CD4-positive, alpha-beta T cell treated with Interleukin-21 for 1 hour (primary cell): ENCODE results near the gene RSRC1.
"Not testable (repeated sequence)": the region's sequence is repeated elsewhere in the genome, so short reads cannot be mapped to it uniquely, and the experiment has no call there.

Experiments
- DNase-seq: peaks from one replicate; pipeline ENCODE4 v3.0.0-alpha.2; 2020

The RSRC1 gene

GRCh38 chr3:158244274-158244673, 134.4 kb downstream of the RSRC1 start:
- DNase-seq = no peak

DNA sequence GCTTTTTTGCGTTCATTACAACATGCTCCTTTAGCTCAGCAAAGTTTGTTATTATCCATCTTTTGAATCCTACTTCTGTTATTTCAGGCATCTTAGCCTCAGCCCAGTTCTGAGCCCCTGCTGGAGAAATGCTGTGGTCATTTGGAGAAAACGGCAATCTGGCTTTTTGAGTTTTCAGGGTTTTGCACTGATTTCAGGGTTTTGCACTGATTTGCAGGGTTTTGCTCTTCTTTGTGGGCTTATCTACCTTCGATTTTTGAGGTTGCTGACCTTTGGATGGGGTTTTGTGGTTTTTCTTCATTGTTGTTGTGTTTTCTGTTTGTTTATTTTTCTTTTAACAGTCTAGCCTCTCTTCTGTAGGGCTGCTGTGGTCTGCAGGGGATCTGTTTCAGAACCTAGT, 137.4 kb downstream of the RSRC1 start:
- no peak for DNase-seq

GRCh38 chr3:158248261-158248660, 138.4 kb downstream of the RSRC1 start:
- no peak for DNase-seq

DNA sequence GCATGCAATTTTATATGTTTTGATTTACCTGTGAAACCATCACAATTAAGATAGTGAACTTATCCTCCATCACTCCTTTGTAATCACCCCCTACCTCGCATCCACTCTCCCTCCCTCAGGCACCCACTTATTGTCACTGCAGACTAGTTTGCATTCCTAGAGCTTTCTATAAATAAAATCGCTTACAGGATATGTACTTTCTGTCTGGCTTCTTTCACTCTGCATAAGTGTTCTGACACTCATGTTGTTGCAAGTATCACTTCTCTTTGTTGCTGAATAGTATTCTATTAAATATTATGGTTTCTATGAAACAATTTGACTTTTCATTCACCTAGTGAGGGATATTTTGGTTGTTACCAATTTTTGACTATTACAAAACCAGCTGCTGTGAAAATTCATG, 139.3 kb downstream of the RSRC1 start:
- no peak for DNase-seq

GRCh38 chr3:158258619-158259018, 148.7 kb downstream of the RSRC1 start:
- no peak for DNase-seq

- DNase-seq = no peak
Observed at GRCh38 chr3:158260392-158260791, 150.5 kb downstream of the RSRC1 start.

GRCh38 chr3:158261371-158261991, 151.6 kb downstream of the RSRC1 start:
- DNase-seq = no peak

DNA sequence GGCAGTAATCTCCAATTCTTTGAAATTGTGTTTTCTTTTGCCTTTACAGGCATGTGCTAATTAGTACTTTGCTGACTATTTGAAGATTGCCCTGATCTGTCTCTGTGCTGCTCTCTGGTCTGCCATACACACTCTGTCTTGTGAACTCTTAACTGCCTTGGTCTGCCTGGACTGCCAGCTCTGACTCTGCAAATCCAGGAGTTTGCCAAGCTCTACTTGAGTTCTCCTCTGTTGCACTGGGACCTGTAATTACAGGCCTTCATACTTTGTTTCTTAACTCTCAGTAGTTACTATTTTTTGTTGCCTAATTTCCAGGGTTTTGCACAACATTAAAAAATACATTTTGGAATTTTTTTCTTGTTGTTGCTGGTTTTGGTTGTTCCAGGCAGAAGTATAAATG, 155.0 kb downstream of the RSRC1 start:
- no peak for DNase-seq

- no peak for DNase-seq
Observed at GRCh38 chr3:158267015-158267414, 157.1 kb downstream of the RSRC1 start.

- no peak for DNase-seq
Observed at GRCh38 chr3:158269942-158270341, 160.1 kb downstream of the RSRC1 start.

DNA sequence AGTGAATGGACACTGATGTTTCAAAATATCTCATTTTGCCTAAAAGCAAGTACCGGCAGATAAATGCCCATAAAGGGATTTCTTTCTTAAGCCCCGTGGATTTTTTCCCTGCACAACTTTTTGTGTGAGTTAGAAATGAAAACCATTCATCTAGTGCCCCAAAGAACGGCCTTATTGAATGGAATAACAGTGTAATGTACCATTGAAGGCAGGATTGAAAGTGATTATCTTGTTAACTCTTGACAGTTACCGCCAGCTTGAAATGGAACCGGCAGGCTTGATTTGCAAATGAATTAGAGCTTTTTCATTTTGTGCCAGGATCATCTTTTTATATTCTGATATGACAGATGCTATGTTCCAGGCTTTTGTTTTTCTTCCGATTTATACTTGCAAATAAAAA, 162.2 kb downstream of the RSRC1 start:
- no peak for DNase-seq

- DNase-seq = no peak
Observed at GRCh38 chr3:158273656-158274055, 163.8 kb downstream of the RSRC1 start.

DNA sequence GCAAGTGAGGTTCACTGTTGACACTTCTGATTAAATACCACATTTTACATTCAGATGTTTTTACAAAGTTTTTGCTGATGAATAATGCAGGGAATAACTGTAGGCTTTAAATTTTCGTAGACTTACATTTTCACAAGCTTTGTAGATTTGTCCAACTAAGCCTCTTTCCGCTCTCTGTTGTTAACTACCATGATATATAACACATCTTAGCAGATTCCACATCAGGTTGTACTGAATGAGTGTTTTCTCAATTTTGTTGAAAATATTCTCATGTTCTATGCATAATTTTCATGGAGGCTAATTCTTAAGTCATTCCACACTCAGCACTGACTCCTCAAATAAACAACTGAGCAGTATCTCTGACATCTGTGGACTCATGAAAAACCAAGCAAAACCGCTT, 168.3 kb downstream of the RSRC1 start:
- no peak for DNase-seq

DNA sequence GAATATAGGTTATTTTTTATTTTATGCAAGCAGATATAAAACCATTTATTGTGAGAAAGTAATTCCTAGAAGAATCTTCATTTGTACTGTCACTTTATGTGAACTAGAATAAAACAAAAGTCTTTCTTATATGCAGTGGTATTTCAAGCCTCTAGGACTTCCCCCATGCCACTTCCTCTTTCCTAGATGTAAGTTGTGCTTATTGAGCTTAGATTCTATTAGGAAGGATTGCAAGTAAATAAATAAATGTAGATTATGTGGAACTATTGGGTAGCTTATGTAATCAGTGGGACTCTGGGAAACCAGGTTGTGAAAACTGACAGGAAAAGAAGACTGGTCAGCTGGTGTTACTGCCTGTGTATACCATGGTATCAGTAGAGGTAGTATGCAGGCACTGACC, 169.7 kb downstream of the RSRC1 start:
- DNase-seq = no peak

DNA sequence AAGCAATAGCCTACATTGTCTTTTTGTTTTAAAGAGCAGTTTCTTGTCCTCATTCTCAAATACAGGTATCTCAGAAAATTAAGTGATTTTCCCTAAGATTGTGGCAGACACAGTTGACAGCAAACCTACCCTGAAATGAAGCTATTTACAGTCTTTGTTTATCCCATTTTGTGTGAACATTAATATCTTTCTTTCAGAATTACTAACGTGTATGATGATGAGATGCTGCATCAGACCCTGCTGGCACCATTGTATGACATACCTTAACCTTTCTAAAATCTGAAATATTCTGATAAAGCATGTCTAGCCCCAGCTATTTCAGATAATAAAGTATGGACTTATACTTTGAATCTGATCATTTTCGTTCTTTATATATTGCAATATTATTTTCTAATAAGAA, 185.9 kb downstream of the RSRC1 start:
- DNase-seq = no peak

- DNase-seq = no peak
Observed at GRCh38 chr3:158297940-158298339, 188.1 kb downstream of the RSRC1 start.

GRCh38 chr3:158308236-158308928, 198.5 kb downstream of the RSRC1 start:
- no peak for DNase-seq

GRCh38 chr3:158312560-158313141, 202.8 kb downstream of the RSRC1 start:
- DNase-seq = no peak

DNA sequence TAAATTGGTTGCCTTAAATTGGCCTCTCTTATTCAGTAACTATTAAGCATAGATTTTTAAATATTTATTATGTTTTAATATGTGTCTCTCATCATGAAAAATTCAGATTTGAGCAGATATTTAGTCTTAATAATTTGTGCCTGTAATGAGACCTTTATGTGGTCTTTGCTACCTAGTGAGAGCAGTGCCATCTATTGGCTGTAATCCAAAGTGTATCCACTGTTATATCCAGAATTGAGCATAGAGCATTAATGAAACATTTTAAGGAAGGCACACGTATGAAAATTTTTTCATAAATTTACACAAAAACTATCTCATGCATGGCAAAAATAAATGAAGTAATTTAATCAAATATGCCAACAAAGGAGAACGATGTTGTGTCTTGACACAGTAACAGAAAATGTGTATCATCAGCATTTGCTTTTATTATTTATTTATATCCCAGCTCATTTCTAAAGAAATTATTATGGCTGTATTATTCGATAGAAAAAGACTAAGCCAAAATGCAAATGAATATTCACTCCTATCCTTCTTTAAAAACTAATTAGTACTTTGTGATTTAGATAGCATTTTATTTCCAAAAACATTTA, 203.5 kb downstream of the RSRC1 start:
- peak; percentile 15 for DNase-seq

GRCh38 chr3:158314426-158315357, 204.8 kb downstream of the RSRC1 start:
- no peak for DNase-seq

GRCh38 chr3:158329696-158330441, 220.0 kb downstream of the RSRC1 start:
- DNase-seq = not testable (repeated sequence)

GRCh38 chr3:158330870-158331269, 221.0 kb downstream of the RSRC1 start:
- no peak for DNase-seq
